Coronary artery (tissue), 2 donors: ENCODE data around the gene GDF2.
A peak's percentile ranks its signal among the peaks of the same experiment; 100 is the strongest.

Source experiments
- DNase-seq: peaks from one replicate; pipeline ENCODE4 v3.0.0-alpha.2; 2017; ENCODE audit warnings: low spot score
- H3K27ac ChIP-seq, 2 donors: fragments of 200-600 bp; sonication (generic); one replicate each; pipeline ENCODE4 v1.5.1; 2016 to 2019
- H3K4me3 ChIP-seq: fragments of 200-600 bp; sonication (generic); 2 replicates; pipeline ENCODE4 v1.5.1; 2016; ENCODE audit warnings: mild to moderate bottlenecking, moderate library complexity
- TF ChIP-seq, protein P1 (sequence below): fragments of 200-600 bp; sonication (generic); IDR thresholded peaks from one replicate; pipeline ENCODE4 v1.5.1; 2019; ENCODE audit warnings: antibody characterized with exemption

GDF2 gene

DNA sequence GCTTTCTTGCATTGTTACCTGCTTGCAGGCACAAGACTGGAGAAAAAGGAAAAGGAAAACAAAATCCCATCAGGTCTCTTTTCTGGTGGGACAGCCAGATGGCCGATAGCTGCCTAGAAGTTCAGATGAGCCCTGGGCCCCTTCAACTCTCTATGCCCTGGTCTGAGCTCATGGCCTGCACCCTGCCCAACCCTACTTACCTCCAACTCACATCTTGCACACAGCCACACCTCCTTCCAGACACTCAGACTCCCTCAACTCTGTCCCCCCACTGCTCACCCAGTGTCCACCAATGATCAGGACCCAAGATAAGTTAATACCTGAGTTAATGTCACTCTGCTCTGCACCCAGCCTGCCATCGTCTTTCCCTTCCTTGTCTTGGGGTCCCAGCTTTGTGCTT, 36.8 kb downstream of the GDF2 start:
- Histone ChIP-seq H3K27ac (no peak overlapping the region), H3K4me3 (no peak overlapping the region)
- peak; percentile 50 for DNase-seq
- TF ChIP-seq, protein P1, sequence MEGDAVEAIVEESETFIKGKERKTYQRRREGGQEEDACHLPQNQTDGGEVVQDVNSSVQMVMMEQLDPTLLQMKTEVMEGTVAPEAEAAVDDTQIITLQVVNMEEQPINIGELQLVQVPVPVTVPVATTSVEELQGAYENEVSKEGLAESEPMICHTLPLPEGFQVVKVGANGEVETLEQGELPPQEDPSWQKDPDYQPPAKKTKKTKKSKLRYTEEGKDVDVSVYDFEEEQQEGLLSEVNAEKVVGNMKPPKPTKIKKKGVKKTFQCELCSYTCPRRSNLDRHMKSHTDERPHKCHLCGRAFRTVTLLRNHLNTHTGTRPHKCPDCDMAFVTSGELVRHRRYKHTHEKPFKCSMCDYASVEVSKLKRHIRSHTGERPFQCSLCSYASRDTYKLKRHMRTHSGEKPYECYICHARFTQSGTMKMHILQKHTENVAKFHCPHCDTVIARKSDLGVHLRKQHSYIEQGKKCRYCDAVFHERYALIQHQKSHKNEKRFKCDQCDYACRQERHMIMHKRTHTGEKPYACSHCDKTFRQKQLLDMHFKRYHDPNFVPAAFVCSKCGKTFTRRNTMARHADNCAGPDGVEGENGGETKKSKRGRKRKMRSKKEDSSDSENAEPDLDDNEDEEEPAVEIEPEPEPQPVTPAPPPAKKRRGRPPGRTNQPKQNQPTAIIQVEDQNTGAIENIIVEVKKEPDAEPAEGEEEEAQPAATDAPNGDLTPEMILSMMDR, result no peak

DNA sequence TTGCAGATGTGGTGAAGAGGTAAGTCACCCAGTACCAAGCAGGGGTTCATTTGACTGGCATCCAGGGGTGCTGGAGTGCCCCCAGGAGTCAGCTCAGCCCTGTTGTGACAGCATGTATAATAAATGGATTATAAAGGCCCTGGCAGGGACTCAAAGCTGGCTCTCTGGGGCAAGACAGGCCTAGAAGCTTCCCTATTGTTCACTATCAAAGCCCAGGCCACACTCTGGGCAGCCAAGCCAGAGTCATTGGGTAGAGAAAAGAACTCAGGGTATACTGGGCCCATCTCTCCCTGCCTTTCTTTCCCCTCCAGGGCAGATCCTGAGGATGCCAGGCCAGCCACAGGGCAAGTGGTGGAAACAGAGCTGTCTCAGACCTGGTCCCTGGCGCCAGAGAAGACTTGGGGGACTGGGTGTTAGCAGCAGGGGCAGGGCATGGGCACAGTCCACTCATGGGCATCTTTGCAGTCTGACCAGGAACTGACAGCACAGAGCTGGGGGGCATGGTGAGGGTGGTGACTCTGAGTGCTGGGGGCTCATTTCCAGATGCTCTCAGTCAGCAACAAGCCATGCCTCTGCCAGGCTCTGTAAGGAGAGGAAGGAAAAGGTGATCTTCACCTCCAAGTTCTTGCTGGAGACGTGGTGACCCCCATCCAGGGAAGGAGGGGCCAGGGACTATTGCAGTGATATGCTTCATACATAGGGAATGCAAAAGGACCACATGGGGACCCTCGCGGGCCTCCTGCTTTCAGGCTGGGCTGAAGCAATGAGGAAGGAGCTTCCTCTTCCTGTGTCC, 37.6 kb downstream of the GDF2 start:
- TF ChIP-seq, protein P1, result no peak
- Histone ChIP-seq H3K4me3 (no peak overlapping the region), H3K27ac (no peak overlapping the region)
- DNase-seq, result peak; percentile 50

DNA sequence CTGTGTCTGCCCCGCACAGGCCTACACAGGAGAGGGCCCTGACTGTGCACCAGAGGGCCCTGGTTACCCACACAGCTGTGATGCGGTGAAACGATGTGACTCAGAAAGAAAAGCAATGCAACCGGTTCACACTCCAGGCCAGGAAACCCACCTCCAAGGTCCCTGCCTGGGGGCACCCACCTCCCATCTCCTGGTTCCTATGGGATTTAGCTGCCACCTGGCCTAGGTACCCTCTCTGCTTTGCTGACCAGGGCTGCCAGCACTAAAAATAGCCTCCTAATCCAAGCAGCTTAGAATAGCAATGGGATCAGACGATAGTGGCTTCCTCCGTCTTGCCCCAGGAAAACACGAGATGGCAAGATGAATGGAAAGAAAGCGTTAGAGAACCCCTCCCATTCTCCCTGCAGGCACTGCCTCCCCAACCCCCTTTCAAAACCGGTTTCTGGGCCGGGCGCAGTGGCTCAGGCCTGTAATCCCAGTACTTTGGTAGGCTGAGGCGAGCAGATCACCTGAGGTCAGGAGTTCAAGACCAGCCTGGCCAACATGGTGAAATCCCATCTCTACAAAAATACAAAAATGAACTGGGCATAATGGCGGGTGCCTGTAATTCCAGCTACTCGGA, 38.3 kb downstream of the GDF2 start:
- H3K4me3 ChIP-seq, result no peak overlapping the region
- no peak overlapping the region for H3K27ac ChIP-seq
- peak; percentile 57 for DNase-seq
- TF ChIP-seq, protein P1, result no peak

DNA sequence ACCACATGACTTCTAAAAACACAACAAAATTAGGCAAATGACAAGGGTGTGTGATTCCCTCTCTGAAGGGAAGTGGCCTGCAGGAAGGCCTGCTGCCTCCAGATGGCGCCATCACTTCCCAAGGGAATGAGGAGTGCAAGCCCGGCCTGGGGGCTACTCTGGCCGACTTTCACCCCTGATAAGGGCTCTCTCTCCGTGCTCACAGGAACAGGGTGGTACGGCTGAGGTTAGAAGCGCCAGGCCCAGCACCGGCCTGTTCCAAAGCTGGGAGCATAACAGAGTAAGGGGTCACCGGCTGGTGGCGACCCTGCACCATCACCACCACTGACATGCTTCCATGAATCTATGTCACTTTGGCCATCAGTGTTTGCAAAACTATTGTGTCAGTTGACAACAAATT, 39.0 kb downstream of the GDF2 start:
- TF ChIP-seq, protein P1, result peak; percentile 33
- H3K27ac ChIP-seq, result no peak overlapping the region
- peak; percentile 45 for DNase-seq
- H3K4me3 ChIP-seq, result no peak overlapping the region

DNA sequence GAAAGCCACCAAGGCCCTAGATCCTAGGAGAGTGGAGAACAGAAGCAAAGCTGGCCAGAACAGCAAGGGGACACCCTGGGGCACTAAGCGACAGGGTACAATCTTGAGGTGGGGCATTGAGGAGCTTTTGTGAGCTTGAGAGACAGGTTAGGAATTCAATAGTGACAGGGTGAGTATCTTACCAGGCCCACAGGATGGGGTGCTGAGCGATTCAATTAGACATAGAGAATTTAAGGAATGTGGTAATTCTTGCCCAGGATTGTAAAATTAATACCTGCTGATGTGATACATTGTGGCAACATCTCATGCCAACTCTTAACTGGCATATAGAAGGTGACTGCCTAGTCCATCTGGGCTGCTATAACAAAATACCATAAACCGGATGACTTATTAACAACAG, 39.9 kb downstream of the GDF2 start:
- TF ChIP-seq, protein P1, result no peak
- H3K27ac ChIP-seq, result no peak overlapping the region

DNA sequence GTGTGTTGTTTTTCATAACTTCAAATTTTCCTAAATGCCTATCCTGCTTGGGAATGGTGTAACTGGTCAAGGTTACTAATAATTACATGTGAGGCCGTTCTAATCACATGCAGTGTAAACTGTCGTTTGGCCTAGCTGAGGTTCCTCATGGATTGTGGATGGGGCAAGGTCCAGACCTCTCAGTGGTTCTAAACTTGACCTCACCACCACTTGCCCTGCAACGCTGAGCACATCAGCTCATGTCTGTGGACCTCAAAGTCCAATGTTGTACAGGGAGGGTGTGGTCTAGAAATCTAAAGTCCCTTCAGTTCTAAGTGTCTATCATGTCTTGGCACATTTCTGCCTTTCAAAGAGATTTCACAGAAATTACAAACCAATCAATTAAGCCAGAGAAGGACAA, 41.5 kb downstream of the GDF2 start:
- no peak for DNase-seq
- Histone ChIP-seq H3K4me3 (no peak overlapping the region), H3K27ac (no peak overlapping the region)
- TF ChIP-seq, protein P1, result no peak

More for the DNA sequence above, 39.9 kb downstream of the GDF2 start:
- H3K4me3 ChIP-seq, result no peak overlapping the region
- DNase-seq, result peak; percentile 14

DNA sequence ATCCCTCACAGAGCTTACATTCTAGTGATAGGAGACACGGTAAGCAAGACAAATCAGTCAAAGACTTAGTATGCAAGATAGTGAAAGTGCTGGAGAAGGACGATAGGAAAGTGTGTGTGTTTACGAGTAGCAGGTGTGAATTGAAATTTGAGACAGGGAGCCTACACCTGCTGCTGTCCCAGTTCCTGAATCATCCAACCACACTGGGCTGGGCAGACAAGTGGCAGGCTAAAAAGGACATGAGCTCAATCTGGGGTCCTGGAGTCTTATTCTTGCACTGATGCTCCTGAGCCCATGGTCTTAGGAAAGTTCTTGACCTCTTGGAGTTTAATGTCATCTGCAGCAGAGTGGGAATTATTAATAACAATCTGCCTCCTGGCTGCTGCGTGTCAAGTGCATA, 42.1 kb downstream of the GDF2 start:
- Histone ChIP-seq H3K27ac (no peak overlapping the region), H3K4me3 (no peak overlapping the region)
- TF ChIP-seq, protein P1, result no peak
- DNase-seq, result no peak
